Panc1 (cell line): Measurements from ENCODE around the gene KCNMA1. TPM values are rescaled to one million over a fixed set of nuclear protein-coding genes. Genes with fewer than 3 reads are reported as not detected.

Experiments
- ATAC-seq: fragments of 200-7000 bp; cut with Tn5 transposase; 2 replicates; pipeline ENCODE4 v1.9.1; 2020; ENCODE audit warnings: mild to moderate bottlenecking, moderate library complexity
- BruUV-seq: library from RNA; stranded (reverse); fragments of 400-500 nt; replicated peaks from 2 replicates; lab custom pipeline; 2021; lab: Mats Ljungman, UMichigan
- CTCF ChIA-PET: fragments of 300-600 bp; sonication (Branson Sonifier 250); formaldehyde crosslinking; loops from one replicate; lab custom pipeline; 2022; ENCODE audit warnings: antibody characterized with exemption; lab: Charles Lee
- POLR2A ChIA-PET: fragments of 300-600 bp; sonication (Branson Sonifier 250); formaldehyde crosslinking; loops from one replicate; lab custom pipeline; 2022; ENCODE audit warnings: antibody characterized with exemption; lab: Charles Lee
- DNase-seq: peaks from one replicate; pipeline ENCODE4 v3.0.0-alpha.2; 2010; ENCODE audit warnings: low read depth, low spot score
- H3K27ac ChIP-seq: 2 replicates; pipeline ENCODE4 v1.5.1; 2011; ENCODE audit warnings: mild to moderate bottlenecking, low read length, inconsistent platforms
- H3K27me3 ChIP-seq: fragments of 200-500 bp; sonication (Bioruptor generic); 2 replicates; pipeline ENCODE4 v1.6.0; 2014; ENCODE audit warnings: low read length, inconsistent platforms; ENCODE audit not compliant: control insufficient read depth, insufficient read depth
- H3K36me3 ChIP-seq: fragments of 200-500 bp; sonication (Bioruptor generic); 2 replicates; pipeline ENCODE4 v1.5.1; 2014; ENCODE audit warnings: inconsistent platforms, mild to moderate bottlenecking, low read length, moderate library complexity; ENCODE audit not compliant: control insufficient read depth, insufficient read depth
- H3K4me1 ChIP-seq: 2 replicates; pipeline ENCODE4 v1.5.1; 2011; ENCODE audit warnings: inconsistent platforms, mild to moderate bottlenecking, low read length, moderate library complexity; ENCODE audit not compliant: control insufficient read depth, insufficient read depth
- H3K4me3 ChIP-seq, 2 experiments: 2 replicates each; pipeline ENCODE4 v1.5.1; 2011 to 2012; ENCODE audit warnings: low read depth in 2 of 2, low read length in 2 of 2, mild to moderate bottlenecking in 2 of 2, inconsistent platforms in 1 of 2, moderate library complexity in 1 of 2
- H3K9me3 ChIP-seq: fragments of 200-500 bp; sonication (Bioruptor generic); 2 replicates; pipeline ENCODE4 v1.5.1; 2014; ENCODE audit warnings: low read depth, mild to moderate bottlenecking, inconsistent platforms, low read length, moderate library complexity; ENCODE audit not compliant: control insufficient read depth, insufficient read depth
- POLR2AphosphoS5 ChIP-seq: IDR thresholded peaks from 2 replicates; pipeline ENCODE4 v1.6.1; 2012; ENCODE audit warnings: mild to moderate bottlenecking, low read depth, low read length, moderate library complexity
- SIN3A ChIP-seq: IDR thresholded peaks from 2 replicates; pipeline ENCODE4 v1.6.1; 2012; ENCODE audit warnings: low read depth, mild to moderate bottlenecking, low read length, moderate library complexity, borderline replicate concordance; ENCODE audit not compliant: insufficient read depth
- TCF7L2 ChIP-seq: IDR thresholded peaks from 2 replicates; pipeline ENCODE4 v1.6.1; 2011; ENCODE audit warnings: mild to moderate bottlenecking, low read depth, low read length, inconsistent platforms
- in situ Hi-C: cut with HindIII; loops from 2 replicates; pipeline ENCODE4 v1.10.0; 2016; ENCODE audit warnings: low sequenced_read_pairs, low pct_unique_long_range_greater_than_20kb
- intact Hi-C: fragments of 100-400 bp; cut with micrococcal nuclease; formaldehyde crosslinking; loops from one replicate; pipeline ENCODE4 v1.10.0; 2022; ENCODE audit not compliant: unreplicated experiment
- total RNA-seq: library from RNA; stranded (reverse); gene quantifications from one replicate; pipeline ENCODE4 v1.2.1, GENCODE V29; 2021; ENCODE audit not compliant: unreplicated experiment
- TF ChIP-seq, protein P1 (sequence below): fragments of 450-650 bp; IDR thresholded peaks from 2 replicates; pipeline ENCODE4 v1.5.1; 2017; ENCODE audit warnings: mild to moderate bottlenecking
- TF ChIP-seq, protein P2 (sequence below), 2 experiments: IDR thresholded peaks; 2 replicates each; pipeline ENCODE4 v1.6.1; 2011 to 2012; ENCODE audit warnings: low read depth in 2 of 2, control low read depth in 1 of 2, low read length in 1 of 2, mild to moderate bottlenecking in 1 of 2, moderate library complexity in 1 of 2; ENCODE audit not compliant: insufficient read depth in 1 of 2

The KCNMA1 gene
- total RNA-seq, 1 experiment from 2014 or later = 91.9 TPM

- in situ Hi-C loops (no loop called here), intact Hi-C loops (no loop called here)
- Histone ChIP-seq H3K27ac (no peak overlapping the region), H3K36me3 (no peaks in the 10 kb centered on the region), H3K4me1 (no peaks in the 10 kb centered on the region), H3K4me3 (no peak overlapping the region), H3K9me3 (no peaks in the 10 kb centered on the region), H3K27me3 (no peaks in the 10 kb centered on the region)
- ATAC-seq = no peak
- POLR2A ChIA-PET = no interaction called here
- DNase-seq = no peak
- CTCF ChIA-PET = no interaction called here
- TF ChIP-seq SIN3A (no peak), TCF7L2 (no peak)
- BruUV-seq = no TSS peak
Observed at GRCh38 chr10:77471069-77471536, 166.5 kb downstream of the KCNMA1 start.

DNA sequence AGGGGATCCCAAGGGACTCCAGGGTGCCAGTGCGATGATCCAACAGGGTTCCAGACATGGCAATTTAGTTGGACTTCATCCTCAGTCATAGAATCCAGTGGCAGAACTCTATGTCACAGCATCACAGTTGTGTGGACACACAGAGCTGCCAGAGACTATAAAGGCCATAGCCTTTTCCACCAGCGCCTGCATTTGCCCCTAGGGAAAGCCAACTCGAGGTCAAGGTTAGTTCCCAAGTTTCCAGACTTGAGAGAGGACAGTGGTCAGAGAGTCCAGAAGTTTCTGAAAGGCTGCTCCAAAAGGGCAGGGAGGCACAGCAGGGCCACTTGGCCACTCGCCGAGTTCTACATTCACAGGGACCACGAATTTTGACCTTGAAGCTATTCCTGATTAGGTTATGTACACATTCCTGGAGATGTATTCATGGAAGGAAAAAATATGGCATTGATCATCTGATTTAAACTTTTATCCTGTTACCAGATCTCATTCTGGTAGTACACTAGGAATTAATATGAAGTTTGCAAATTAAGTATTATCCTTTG lies 170.1 kb downstream of the KCNMA1 start:
- Histone ChIP-seq H3K4me1 (peaks cover 16% of the 10 kb centered on the region), H3K9me3 (no peaks in the 10 kb centered on the region), H3K36me3 (no peaks in the 10 kb centered on the region), H3K4me3 (no peak overlapping the region), H3K27me3 (no peaks in the 10 kb centered on the region), H3K27ac (no peak overlapping the region)
- intact Hi-C loops = no loop called here
- DNase-seq = no peak
- BruUV-seq = no TSS peak
- no peak for ATAC-seq
- TF ChIP-seq POLR2AphosphoS5 (no peak), TCF7L2 (no peak), SIN3A (no peak)
- TF ChIP-seq, protein P1, sequence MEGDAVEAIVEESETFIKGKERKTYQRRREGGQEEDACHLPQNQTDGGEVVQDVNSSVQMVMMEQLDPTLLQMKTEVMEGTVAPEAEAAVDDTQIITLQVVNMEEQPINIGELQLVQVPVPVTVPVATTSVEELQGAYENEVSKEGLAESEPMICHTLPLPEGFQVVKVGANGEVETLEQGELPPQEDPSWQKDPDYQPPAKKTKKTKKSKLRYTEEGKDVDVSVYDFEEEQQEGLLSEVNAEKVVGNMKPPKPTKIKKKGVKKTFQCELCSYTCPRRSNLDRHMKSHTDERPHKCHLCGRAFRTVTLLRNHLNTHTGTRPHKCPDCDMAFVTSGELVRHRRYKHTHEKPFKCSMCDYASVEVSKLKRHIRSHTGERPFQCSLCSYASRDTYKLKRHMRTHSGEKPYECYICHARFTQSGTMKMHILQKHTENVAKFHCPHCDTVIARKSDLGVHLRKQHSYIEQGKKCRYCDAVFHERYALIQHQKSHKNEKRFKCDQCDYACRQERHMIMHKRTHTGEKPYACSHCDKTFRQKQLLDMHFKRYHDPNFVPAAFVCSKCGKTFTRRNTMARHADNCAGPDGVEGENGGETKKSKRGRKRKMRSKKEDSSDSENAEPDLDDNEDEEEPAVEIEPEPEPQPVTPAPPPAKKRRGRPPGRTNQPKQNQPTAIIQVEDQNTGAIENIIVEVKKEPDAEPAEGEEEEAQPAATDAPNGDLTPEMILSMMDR = no peak
- TF ChIP-seq, protein P2, sequence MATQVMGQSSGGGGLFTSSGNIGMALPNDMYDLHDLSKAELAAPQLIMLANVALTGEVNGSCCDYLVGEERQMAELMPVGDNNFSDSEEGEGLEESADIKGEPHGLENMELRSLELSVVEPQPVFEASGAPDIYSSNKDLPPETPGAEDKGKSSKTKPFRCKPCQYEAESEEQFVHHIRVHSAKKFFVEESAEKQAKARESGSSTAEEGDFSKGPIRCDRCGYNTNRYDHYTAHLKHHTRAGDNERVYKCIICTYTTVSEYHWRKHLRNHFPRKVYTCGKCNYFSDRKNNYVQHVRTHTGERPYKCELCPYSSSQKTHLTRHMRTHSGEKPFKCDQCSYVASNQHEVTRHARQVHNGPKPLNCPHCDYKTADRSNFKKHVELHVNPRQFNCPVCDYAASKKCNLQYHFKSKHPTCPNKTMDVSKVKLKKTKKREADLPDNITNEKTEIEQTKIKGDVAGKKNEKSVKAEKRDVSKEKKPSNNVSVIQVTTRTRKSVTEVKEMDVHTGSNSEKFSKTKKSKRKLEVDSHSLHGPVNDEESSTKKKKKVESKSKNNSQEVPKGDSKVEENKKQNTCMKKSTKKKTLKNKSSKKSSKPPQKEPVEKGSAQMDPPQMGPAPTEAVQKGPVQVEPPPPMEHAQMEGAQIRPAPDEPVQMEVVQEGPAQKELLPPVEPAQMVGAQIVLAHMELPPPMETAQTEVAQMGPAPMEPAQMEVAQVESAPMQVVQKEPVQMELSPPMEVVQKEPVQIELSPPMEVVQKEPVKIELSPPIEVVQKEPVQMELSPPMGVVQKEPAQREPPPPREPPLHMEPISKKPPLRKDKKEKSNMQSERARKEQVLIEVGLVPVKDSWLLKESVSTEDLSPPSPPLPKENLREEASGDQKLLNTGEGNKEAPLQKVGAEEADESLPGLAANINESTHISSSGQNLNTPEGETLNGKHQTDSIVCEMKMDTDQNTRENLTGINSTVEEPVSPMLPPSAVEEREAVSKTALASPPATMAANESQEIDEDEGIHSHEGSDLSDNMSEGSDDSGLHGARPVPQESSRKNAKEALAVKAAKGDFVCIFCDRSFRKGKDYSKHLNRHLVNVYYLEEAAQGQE (IDR thresholded peaks at IDR 0.05; ENCODE audit: insufficient read depth in 1 of 2, low read depth in 2 of 2, low read length in 1 of 2) = no peak
- in situ Hi-C loops = no loop called here
- ChIA-PET CTCF (no interaction called here), POLR2A (interaction anchor here (1.0 kb wide), 1 partner anchor 45 kb away, joined by 3 read pairs; no protein-coding TSS in a partner anchor)
